ENCODE results near the gene COX10. TPM values are rescaled to one million over a fixed set of nuclear protein-coding genes. Genes with fewer than 3 reads are reported as not detected.

COX10 gene
- total RNA-seq, 1 donor from 2014 or later = 11.8 TPM

- no peaks in the 10 kb centered on the region for H3K27me3 ChIP-seq (ENCODE audit: control insufficient read depth, insufficient read depth, low read length)
- H3K36me3 ChIP-seq (ENCODE audit: control insufficient read depth, insufficient read depth, low read length) = no peaks in the 10 kb centered on the region
- FAIRE-seq = no peak
- H3K4me3 ChIP-seq (ENCODE audit: low read depth, low read length) = no peak overlapping the region
- no peak for TF ChIP-seq CTCF (IDR thresholded peaks at IDR 0.05; ENCODE audit: insufficient read depth, low read length, severe bottlenecking)
- no peak for DNase-seq (ENCODE audit: low read depth)
Measured at GRCh38 chr17:14124854-14125253, 55.5 kb downstream of the COX10 start.

- H3K36me3 ChIP-seq (ENCODE audit: control insufficient read depth, insufficient read depth, low read length) = no peaks in the 10 kb centered on the region
- FAIRE-seq (no peak), DNase-seq (ENCODE audit: low read depth) (no peak)
- no peak for TF ChIP-seq CTCF (IDR thresholded peaks at IDR 0.05; ENCODE audit: insufficient read depth, low read length, severe bottlenecking)
- no peak overlapping the region for H3K4me3 ChIP-seq (ENCODE audit: low read depth, low read length)
- no peaks in the 10 kb centered on the region for H3K27me3 ChIP-seq (ENCODE audit: control insufficient read depth, insufficient read depth, low read length)
Measured at GRCh38 chr17:14125518-14126137, 56.3 kb downstream of the COX10 start.

DNA sequence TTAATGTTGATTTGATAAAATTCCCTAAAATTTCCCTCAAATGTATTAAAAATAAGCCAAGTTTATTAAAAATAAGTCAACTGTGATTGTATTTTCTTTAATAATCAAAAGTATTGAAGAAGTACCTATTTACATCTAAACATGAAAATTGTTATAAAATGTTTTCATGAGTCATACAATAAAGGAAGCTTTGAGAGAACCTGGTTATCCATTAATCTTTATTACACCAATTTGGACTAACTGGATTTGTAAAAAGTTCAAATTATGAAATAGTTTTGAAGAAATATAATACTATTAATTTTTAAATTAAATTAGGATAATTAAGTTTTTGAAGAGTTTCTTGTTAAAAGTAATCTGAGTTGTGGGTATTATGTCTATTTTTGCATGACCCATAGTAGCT, 63.8 kb downstream of the COX10 start:
- no peaks in the 10 kb centered on the region for H3K36me3 ChIP-seq (ENCODE audit: control insufficient read depth, insufficient read depth, low read length)
- no peak for FAIRE-seq
- no peak for TF ChIP-seq CTCF (IDR thresholded peaks at IDR 0.05; ENCODE audit: insufficient read depth, low read length, severe bottlenecking)
- no peak overlapping the region for H3K4me3 ChIP-seq (ENCODE audit: low read depth, low read length)
- no peaks in the 10 kb centered on the region for H3K27me3 ChIP-seq (ENCODE audit: control insufficient read depth, insufficient read depth, low read length)
- no peak for DNase-seq (ENCODE audit: low read depth)

DNA sequence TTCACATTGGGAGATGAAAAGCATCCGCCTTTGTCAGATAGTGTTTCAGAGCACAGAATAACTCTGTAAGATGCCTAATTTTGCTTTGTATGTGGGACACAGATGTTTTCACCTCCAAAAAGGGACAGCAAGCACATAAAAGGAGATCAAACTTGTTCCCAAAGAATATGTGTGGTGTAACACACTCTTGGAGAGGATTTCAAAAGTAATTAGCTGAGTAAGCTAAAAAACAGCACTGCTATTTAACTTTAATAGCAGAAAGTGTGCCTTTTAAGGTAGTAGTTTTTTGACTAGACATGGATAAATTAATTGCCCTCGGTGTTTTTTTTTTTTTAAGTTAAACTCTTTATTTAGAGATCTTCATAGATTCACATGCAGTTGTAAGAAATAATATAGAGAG, 65.2 kb downstream of the COX10 start:
- DNase-seq (ENCODE audit: low read depth) = no peak
- no peaks in the 10 kb centered on the region for H3K36me3 ChIP-seq (ENCODE audit: control insufficient read depth, insufficient read depth, low read length)
- no peak for FAIRE-seq
- H3K4me3 ChIP-seq (ENCODE audit: low read depth, low read length) = no peak overlapping the region
- no peaks in the 10 kb centered on the region for H3K27me3 ChIP-seq (ENCODE audit: control insufficient read depth, insufficient read depth, low read length)
- TF ChIP-seq CTCF (IDR thresholded peaks at IDR 0.05; ENCODE audit: insufficient read depth, low read length, severe bottlenecking) = no peak

- no peaks in the 10 kb centered on the region for H3K27me3 ChIP-seq (ENCODE audit: control insufficient read depth, insufficient read depth, low read length)
- no peak for TF ChIP-seq CTCF (IDR thresholded peaks at IDR 0.05; ENCODE audit: insufficient read depth, low read length, severe bottlenecking)
- H3K4me3 ChIP-seq (ENCODE audit: low read depth, low read length) = no peak overlapping the region
- peak; percentile 11 for DNase-seq (ENCODE audit: low read depth)
- no peak for FAIRE-seq
- H3K36me3 ChIP-seq (ENCODE audit: control insufficient read depth, insufficient read depth, low read length) = no peaks in the 10 kb centered on the region
Measured at GRCh38 chr17:14135906-14136590, 66.7 kb downstream of the COX10 start.

All from bronchial epithelial cell (primary cell).